Islet of Langerhans (tissue), 1 donor: ENCODE results near the gene TESK1.
A peak's percentile ranks its signal among the peaks of the same experiment; 100 is the strongest.

Experiments used
- FAIRE-seq: peaks from one replicate; lab custom pipeline; 2011; peaks lifted over from hg19 to GRCh38; lab: Jason Lieb, UNC

Gene TESK1

GRCh38 chr9:35646533-35647265, 41.6 kb downstream of the TESK1 start:
- no peak for FAIRE-seq

- no peak for FAIRE-seq
Measured at GRCh38 chr9:35649431-35650340, 44.6 kb downstream of the TESK1 start.

GRCh38 chr9:35650341-35651158, 45.5 kb downstream of the TESK1 start, which contains the start of gene SIT1:
Gene SIT1 (minus strand): TSS chr9:35650931. CDS start chr9:35650853, 78 bp downstream.
- FAIRE-seq = no peak

- FAIRE-seq = peak; percentile 94
Measured at GRCh38 chr9:35651956-35652828, 47.1 kb downstream of the TESK1 start.

GRCh38 chr9:35652829-35653209, 47.8 kb downstream of the TESK1 start:
- FAIRE-seq = no peak

- FAIRE-seq = no peak
Measured at GRCh38 chr9:35653611-35654010, 48.5 kb downstream of the TESK1 start.

- FAIRE-seq = no peak
Measured at GRCh38 chr9:35656348-35656747, 51.3 kb downstream of the TESK1 start.

GRCh38 chr9:35656831-35657545, 51.9 kb downstream of the TESK1 start:
- FAIRE-seq = no peak

GRCh38 chr9:35657546-35658136, 52.6 kb downstream of the TESK1 start, which contains the start of gene RMRP:
Gene RMRP (minus strand): TSS chr9:35658019.
- FAIRE-seq = peak; percentile 89

GRCh38 chr9:35658137-35658967, 53.3 kb downstream of the TESK1 start, which contains the start of gene CCDC107:
Gene CCDC107 (plus strand): TSS chr9:35658292. CDS start chr9:35658380, 88 bp downstream.
- no peak for FAIRE-seq

- FAIRE-seq = no peak
Measured at GRCh38 chr9:35658968-35659220, 53.8 kb downstream of the TESK1 start.

- no peak for FAIRE-seq
Measured at GRCh38 chr9:35659340-35659739, 54.3 kb downstream of the TESK1 start.
